Stimulated activated naive CD8-positive, alpha-beta T cell treated with anti-CD3 and anti-CD28 coated beads, Interleukin-15, Interleukin-2, amounts not matched to agents 100 ng/mL and 50 ng/mL, for 24 hours (primary cell): Measurements from ENCODE around the gene FIGLA.
A peak's percentile ranks its signal among the peaks of the same experiment; 100 is the strongest.

Experiments used
- H3K27ac Mint-ChIP-seq: one replicate; pipeline ENCODE4 v1.8.0; 2021; ENCODE audit warnings: mild to moderate bottlenecking, mixed read lengths
- H3K27me3 Mint-ChIP-seq: one replicate; pipeline ENCODE4 v1.8.0; 2021; ENCODE audit warnings: mixed read lengths
- H3K36me3 Mint-ChIP-seq: one replicate; pipeline ENCODE4 v1.8.0; 2021; ENCODE audit warnings: low read depth, mixed read lengths
- H3K4me1 Mint-ChIP-seq: one replicate; pipeline ENCODE4 v1.8.0; 2021; ENCODE audit warnings: low read depth, mixed read lengths
- H3K4me3 Mint-ChIP-seq: one replicate; pipeline ENCODE4 v1.8.0; 2021; ENCODE audit warnings: mild to moderate bottlenecking, mixed read lengths
- H3K9me3 Mint-ChIP-seq: one replicate; pipeline ENCODE4 v1.8.0; 2021; ENCODE audit warnings: mixed read lengths

The FIGLA gene

GRCh38 chr2:70796262-70796661, 5.8 kb upstream of the FIGLA start:
- H3K27me3 Mint-ChIP-seq = peaks cover 30% of the 10 kb centered on the region

GRCh38 chr2:70795164-70795995, 4.9 kb upstream of the FIGLA start:
- H3K36me3 Mint-ChIP-seq = no peaks in the 10 kb centered on the region
- H3K27ac Mint-ChIP-seq = no peak overlapping the region
- H3K4me3 Mint-ChIP-seq = no peak overlapping the region
- peaks cover 31% of the 10 kb centered on the region for H3K27me3 Mint-ChIP-seq
- H3K4me1 Mint-ChIP-seq = peaks cover 4% of the 10 kb centered on the region
- peaks cover 7% of the 10 kb centered on the region for H3K9me3 Mint-ChIP-seq

More at GRCh38 chr2:70796262-70796661, 5.8 kb upstream of the FIGLA start:
- Mint-ChIP-seq H3K9me3 (peaks cover 7% of the 10 kb centered on the region), H3K4me3 (no peak overlapping the region), H3K36me3 (no peaks in the 10 kb centered on the region), H3K27ac (no peak overlapping the region), H3K4me1 (peaks cover under 1% of the 10 kb centered on the region)

- H3K4me1 Mint-ChIP-seq = peaks cover 14% of the 10 kb centered on the region
- H3K36me3 Mint-ChIP-seq = no peaks in the 10 kb centered on the region
- H3K27ac Mint-ChIP-seq = no peak overlapping the region
- H3K4me3 Mint-ChIP-seq = no peak overlapping the region
- H3K27me3 Mint-ChIP-seq = peaks cover 35% of the 10 kb centered on the region
- no peaks in the 10 kb centered on the region for H3K9me3 Mint-ChIP-seq
Observed at GRCh38 chr2:70793450-70793849, 3.0 kb upstream of the FIGLA start.

- Mint-ChIP-seq H3K27ac (no peak overlapping the region), H3K4me3 (peak overlapping the region; percentile 76), H3K9me3 (no peaks in the 10 kb centered on the region), H3K27me3 (peaks cover 50% of the 10 kb centered on the region), H3K4me1 (peaks cover 18% of the 10 kb centered on the region), H3K36me3 (no peaks in the 10 kb centered on the region)
Observed at GRCh38 chr2:70789304-70790135, 923 bp downstream of the FIGLA start.

- Mint-ChIP-seq H3K27me3 (peaks cover 27% of the 10 kb centered on the region), H3K27ac (no peak overlapping the region), H3K36me3 (no peaks in the 10 kb centered on the region), H3K4me1 (peaks cover 14% of the 10 kb centered on the region), H3K9me3 (no peaks in the 10 kb centered on the region), H3K4me3 (no peak overlapping the region)
Observed at GRCh38 chr2:70785137-70785911, 5.1 kb downstream of the FIGLA start.

GRCh38 chr2:70784320-70784719, 6.1 kb downstream of the FIGLA start:
- Mint-ChIP-seq H3K4me3 (no peak overlapping the region), H3K4me1 (peaks cover 5% of the 10 kb centered on the region), H3K27me3 (peaks cover 20% of the 10 kb centered on the region), H3K27ac (no peak overlapping the region), H3K9me3 (no peaks in the 10 kb centered on the region), H3K36me3 (no peaks in the 10 kb centered on the region)

GRCh38 chr2:70779911-70780545, 10.4 kb downstream of the FIGLA start:
- Mint-ChIP-seq H3K27me3 (peaks cover 29% of the 10 kb centered on the region), H3K27ac (no peak overlapping the region), H3K9me3 (no peaks in the 10 kb centered on the region), H3K4me1 (no peaks in the 10 kb centered on the region), H3K36me3 (no peaks in the 10 kb centered on the region), H3K4me3 (no peak overlapping the region)

GRCh38 chr2:70779491-70779890, 11.0 kb downstream of the FIGLA start:
- H3K36me3 Mint-ChIP-seq = no peaks in the 10 kb centered on the region
- H3K9me3 Mint-ChIP-seq = no peaks in the 10 kb centered on the region
- H3K4me3 Mint-ChIP-seq = no peak overlapping the region
- H3K27ac Mint-ChIP-seq = no peak overlapping the region
- H3K4me1 Mint-ChIP-seq = no peaks in the 10 kb centered on the region
- peaks cover 34% of the 10 kb centered on the region for H3K27me3 Mint-ChIP-seq

- H3K9me3 Mint-ChIP-seq = peaks cover 2% of the 10 kb centered on the region
- H3K27ac Mint-ChIP-seq = no peak overlapping the region
- no peaks in the 10 kb centered on the region for H3K36me3 Mint-ChIP-seq
- H3K4me1 Mint-ChIP-seq = peaks cover 1% of the 10 kb centered on the region
- no peak overlapping the region for H3K4me3 Mint-ChIP-seq
- peaks cover 42% of the 10 kb centered on the region for H3K27me3 Mint-ChIP-seq
Observed at GRCh38 chr2:70778676-70779075, 11.8 kb downstream of the FIGLA start.

GRCh38 chr2:70777450-70777849, 13.0 kb downstream of the FIGLA start:
- Mint-ChIP-seq H3K4me3 (no peak overlapping the region), H3K36me3 (no peaks in the 10 kb centered on the region), H3K27ac (no peak overlapping the region), H3K4me1 (peaks cover 3% of the 10 kb centered on the region), H3K9me3 (peaks cover 4% of the 10 kb centered on the region), H3K27me3 (peaks cover 53% of the 10 kb centered on the region)

GRCh38 chr2:70776266-70776665, 14.2 kb downstream of the FIGLA start:
- no peaks in the 10 kb centered on the region for H3K36me3 Mint-ChIP-seq
- peaks cover 4% of the 10 kb centered on the region for H3K9me3 Mint-ChIP-seq
- no peak overlapping the region for H3K27ac Mint-ChIP-seq
- H3K27me3 Mint-ChIP-seq = peaks cover 60% of the 10 kb centered on the region
- H3K4me3 Mint-ChIP-seq = no peak overlapping the region
- H3K4me1 Mint-ChIP-seq = peaks cover 3% of the 10 kb centered on the region

GRCh38 chr2:70775141-70775540, 15.3 kb downstream of the FIGLA start:
- peaks cover 3% of the 10 kb centered on the region for H3K4me1 Mint-ChIP-seq
- no peaks in the 10 kb centered on the region for H3K36me3 Mint-ChIP-seq
- H3K27ac Mint-ChIP-seq = no peak overlapping the region
- H3K27me3 Mint-ChIP-seq = peaks cover 60% of the 10 kb centered on the region
- H3K4me3 Mint-ChIP-seq = no peak overlapping the region
- peaks cover 4% of the 10 kb centered on the region for H3K9me3 Mint-ChIP-seq

- Mint-ChIP-seq H3K36me3 (no peaks in the 10 kb centered on the region), H3K9me3 (peaks cover 4% of the 10 kb centered on the region), H3K27ac (no peak overlapping the region), H3K4me1 (peaks cover 3% of the 10 kb centered on the region), H3K4me3 (no peak overlapping the region), H3K27me3 (peaks cover 64% of the 10 kb centered on the region)
Observed at GRCh38 chr2:70772486-70773155, 17.8 kb downstream of the FIGLA start.

GRCh38 chr2:70771446-70771845, 19.0 kb downstream of the FIGLA start:
- Mint-ChIP-seq H3K27me3 (peaks cover 63% of the 10 kb centered on the region), H3K4me3 (no peak overlapping the region), H3K4me1 (peaks cover 9% of the 10 kb centered on the region), H3K27ac (no peak overlapping the region), H3K9me3 (peaks cover 4% of the 10 kb centered on the region), H3K36me3 (no peaks in the 10 kb centered on the region)
